Right lobe of liver (tissue), 6 donors: Measurements from ENCODE around the gene SLC44A2. TPM values are rescaled to one million over a fixed set of nuclear protein-coding genes. Genes with fewer than 3 reads are reported as not detected.
"Not testable (repeated sequence)": the region's sequence is repeated elsewhere in the genome, so short reads cannot be mapped to it uniquely, and the experiment has no call there.

Experiments used
- ATAC-seq, 4 donors: fragments of 200-7000 bp; cut with Tn5 transposase; one replicate each; pipeline ENCODE4 v1.9.1; 2020; ENCODE audit warnings: mild to moderate bottlenecking in 4 of 4, moderate library complexity in 4 of 4
- DNase-seq, 3 donors: peaks; one replicate each; pipeline ENCODE4 v3.0.0-alpha.2; 2020
- H3K27ac ChIP-seq, 3 donors: fragments of 200-600 bp; one replicate each; pipeline ENCODE4 v1.8.0; 2022
- H3K27me3 ChIP-seq, 2 donors: fragments of 200-600 bp; one replicate each; pipeline ENCODE4 v1.8.0; 2022
- H3K36me3 ChIP-seq, 4 donors: fragments of 200-600 bp; sonication (generic) in 1 of 4; one replicate each; pipeline versions ENCODE4 v1.5.1 to v1.8.0; 2017 to 2022; ENCODE audit warnings: control low read depth in 1 of 4
- H3K4me1 ChIP-seq, 4 donors: fragments of 200-600 bp; sonication (generic) in 1 of 4; one replicate each; pipeline versions ENCODE4 v1.5.1 to v1.8.0; 2017 to 2022; ENCODE audit warnings: control low read depth in 1 of 4
- H3K4me3 ChIP-seq, 3 donors: fragments of 200-600 bp; one replicate each; pipeline ENCODE4 v1.8.0; 2022
- H3K9me3 ChIP-seq, 4 donors: fragments of 200-600 bp; sonication (generic) in 1 of 4; one replicate each; pipeline versions ENCODE4 v1.5.1 to v1.8.0; 2017 to 2022; ENCODE audit warnings: control low read depth in 1 of 4
- CTCF ChIP-seq, 4 donors: fragments of 200-600 bp in 3 of 4; fragments of 450-650 bp in 1 of 4; IDR thresholded peaks; one replicate each; pipeline versions ENCODE4 v1.5.1 to v1.8.0; 2016 to 2022; ENCODE audit warnings: antibody characterized with exemption in 4 of 4, mild to moderate bottlenecking in 2 of 4
- POLR2A ChIP-seq: fragments of 450-650 bp; IDR thresholded peaks from one replicate; pipeline ENCODE4 v1.6.1; 2017; ENCODE audit warnings: antibody characterized with exemption, mild to moderate bottlenecking
- WGBS: methylation state at CpG from one replicate; pipeline ENCODE4 v1.1.6; 2018; ENCODE audit warnings: low coverage, low lambda C conversion rate; ENCODE audit not compliant: insufficient coverage; ENCODE audit errors: missing lambda C conversion rate; 5-methylcytosine and 5-hydroxymethylcytosine counted together
- intact Hi-C, 2 donors: fragments of 100-400 bp; cut with DNase I; formaldehyde crosslinking; loops; one replicate each; pipeline versions ENCODE4 v1.11.2 to v1.14.1; 2022
- total RNA-seq, 6 experiments: library from RNA; depleted of rRNA in 2 of 6; stranded (reverse); fragments of >200 nt in 2 of 6; fragmentation: NEBNext Ultra II Directional in 3 of 6; extraction: Animal tissue kit (Norgen Biotek cat#: 25700) in 3 of 6; gene quantifications; one replicate each; pipeline versions ENCODE4 v1.1.0 to v1.2.4, GENCODE V29; 2016 to 2023
- donor health status: DM: no; HTN: yes; CAD: no.
- donor health status: DM: no; HTN: no; CAD: no.
- donor health status: DM: no; HTN: no; CAD: no.
- donor health status: DM: no; HTN: yes; CAD: no.
- donor health status: DM: no; HTN: yes; CAD: no.

Gene SLC44A2
- total RNA-seq, 6 experiments from 2014 or later: 11.7 to 18.5 (median 15.6) TPM

DNA sequence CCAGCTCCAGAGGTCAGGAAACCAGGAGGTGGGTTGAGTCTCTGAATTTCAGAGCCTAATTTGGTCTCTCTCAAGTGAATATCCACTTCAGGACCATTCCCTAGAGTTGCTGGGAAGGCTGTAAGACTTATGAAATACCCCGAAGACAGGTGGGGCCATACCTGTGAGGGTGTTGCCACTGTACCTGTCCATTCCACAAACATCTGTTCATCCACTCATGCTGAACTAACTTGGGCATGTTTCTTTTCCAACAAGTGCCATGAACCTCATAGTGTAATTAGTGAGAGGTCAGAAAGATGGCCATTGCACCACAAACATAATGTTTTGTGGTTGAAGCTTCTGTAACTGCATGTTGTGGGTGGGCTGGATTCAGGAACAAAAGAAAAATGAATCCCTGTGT is 36.6 kb downstream of the SLC44A2 start:
- no peaks in the 10 kb centered on the region for H3K27me3 ChIP-seq
- DNase-seq (no peak), ATAC-seq (no peak)
- no peak overlapping the region for H3K27ac ChIP-seq
- intact Hi-C loops: no loop called here
- H3K4me1 ChIP-seq: peaks cover 0 to 6% (median 2%) of the 10 kb centered on the region in 4 donors
- no CpG with 5 or more reads among the region's 1 CpG for WGBS
- no peak overlapping the region for H3K4me3 ChIP-seq
- H3K9me3 ChIP-seq: no peaks in the 10 kb centered on the region
- no peaks in the 10 kb centered on the region for H3K36me3 ChIP-seq
- TF ChIP-seq POLR2A: no peak
- no peak for TF ChIP-seq CTCF (IDR thresholded peaks at IDR 0.05)

DNA sequence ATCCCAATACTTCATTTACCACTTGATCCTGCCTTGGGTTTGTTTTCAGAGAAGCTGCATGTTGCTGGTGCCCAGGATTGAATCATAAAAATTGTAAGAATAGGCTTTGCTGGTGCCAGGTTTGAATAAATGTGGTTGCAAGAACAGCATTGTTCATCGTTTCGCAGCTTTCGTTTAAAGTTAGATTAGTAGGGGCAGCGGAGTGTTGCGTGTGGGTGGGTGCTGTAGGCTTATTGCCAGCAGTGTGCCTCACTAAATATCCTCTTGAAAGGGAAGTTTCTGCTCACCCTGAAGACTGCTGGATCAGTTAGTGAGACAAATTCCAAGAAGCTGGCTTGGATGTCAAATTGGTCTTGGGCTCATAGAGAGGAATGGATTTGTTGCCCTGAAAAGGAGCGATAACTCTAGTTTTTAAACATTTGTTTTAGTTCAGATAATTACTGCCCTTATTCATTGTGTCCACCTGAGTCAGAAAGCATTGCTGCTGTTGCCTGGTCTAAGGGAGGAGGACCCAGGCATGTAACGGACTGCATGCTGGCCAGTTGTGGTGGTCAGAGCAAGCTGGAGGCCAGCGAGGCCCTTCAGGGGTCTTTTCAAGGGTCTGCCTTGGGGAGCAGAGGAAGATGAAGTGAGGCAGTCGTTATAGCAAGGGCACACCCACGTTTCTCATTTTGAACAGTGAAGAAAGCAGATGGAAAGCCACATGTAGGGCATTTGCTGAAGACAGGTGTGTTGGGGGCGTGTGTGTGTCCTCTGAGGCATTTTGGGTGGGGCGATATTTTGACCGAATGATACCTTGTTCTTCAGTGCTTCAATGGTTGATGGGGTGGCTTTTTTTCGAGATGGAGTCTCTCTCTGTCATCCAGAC is 37.3 kb downstream of the SLC44A2 start:
- Histone ChIP-seq H3K36me3 (no peaks in the 10 kb centered on the region), H3K9me3 (no peaks in the 10 kb centered on the region), H3K4me3 (no peak overlapping the region), H3K27ac (no peak overlapping the region), H3K4me1 (peaks cover 0 to 6% (median 2%) of the 10 kb centered on the region in 4 donors), H3K27me3 (no peaks in the 10 kb centered on the region)
- intact Hi-C loops: no loop called here
- TF ChIP-seq CTCF (IDR thresholded peaks at IDR 0.05): no peak
- no peak for TF ChIP-seq POLR2A
- ATAC-seq (no peak), DNase-seq (no peak)
- WGBS: 75% methylated on average over 12 of the region's 14 CpGs

GRCh38 chr19:10663252-10663563 is 37.9 kb downstream of the SLC44A2 start:
- DNase-seq, H3K27me3 ChIP-seq, H3K4me1 ChIP-seq, H3K4me3 ChIP-seq, H3K9me3 ChIP-seq, H3K27ac ChIP-seq, intact Hi-C loops, ATAC-seq, H3K36me3 ChIP-seq: not testable (repeated sequence)
- 100% methylated on average over 8 of the region's 16 CpGs for WGBS

GRCh38 chr19:10667867-10668266 is 42.5 kb downstream of the SLC44A2 start:
- Histone ChIP-seq H3K9me3 (no peaks in the 10 kb centered on the region), H3K36me3 (peaks cover 0 to 7% (median 3%) of the 10 kb centered on the region in 4 donors), H3K27ac (no peak overlapping the region), H3K4me3 (no peak overlapping the region), H3K27me3 (no peaks in the 10 kb centered on the region), H3K4me1 (peaks cover 0 to 13% (median 6%) of the 10 kb centered on the region in 4 donors)
- TF ChIP-seq POLR2A (no peak), CTCF (IDR thresholded peaks at IDR 0.05) (no peak)
- no peak for ATAC-seq
- no peak for DNase-seq
- intact Hi-C loops: no loop called here
- WGBS: no CpG with 5 or more reads among the region's 6 CpGs

DNA sequence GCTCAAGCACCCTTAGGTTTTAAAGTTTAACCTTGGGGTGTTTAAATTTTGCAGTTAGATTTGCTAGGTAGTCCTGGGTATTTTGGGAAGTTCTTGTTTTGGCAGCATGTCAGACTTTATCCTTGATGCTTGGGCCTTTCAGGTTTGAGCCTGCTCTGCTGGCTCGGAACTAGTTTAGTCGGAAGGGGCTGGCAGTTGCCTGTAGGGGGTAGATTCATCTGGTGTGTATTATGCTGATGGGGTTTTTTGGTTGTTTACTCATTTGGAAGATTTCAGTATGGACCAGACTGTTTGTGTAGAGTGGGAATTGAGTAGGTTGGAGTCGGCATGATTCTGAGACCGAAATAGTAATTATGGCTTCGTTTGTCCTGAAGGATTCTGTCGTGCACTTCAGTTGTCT is 43.9 kb downstream of the SLC44A2 start:
- 84% methylated on average over 6 of the region's 6 CpGs for WGBS
- intact Hi-C loops: no loop called here
- no peaks in the 10 kb centered on the region for H3K9me3 ChIP-seq
- TF ChIP-seq CTCF (IDR thresholded peaks at IDR 0.05) (no peak), POLR2A (no peak)
- no peak overlapping the region for H3K4me3 ChIP-seq
- H3K36me3 ChIP-seq: peaks cover 0 to 18% (median 6%) of the 10 kb centered on the region in 4 donors
- ATAC-seq (no peak), DNase-seq (no peak)
- peaks cover 0 to 18% (median 5%) of the 10 kb centered on the region in 4 donors for H3K4me1 ChIP-seq
- no peaks in the 10 kb centered on the region for H3K27me3 ChIP-seq
- no peak overlapping the region for H3K27ac ChIP-seq
